ENCODE results near the gene THAP10.
"Not testable (repeated sequence)": the region's sequence is repeated elsewhere in the genome, so short reads cannot be mapped to it uniquely, and the experiment has no call there.

The THAP10 gene

DNA sequence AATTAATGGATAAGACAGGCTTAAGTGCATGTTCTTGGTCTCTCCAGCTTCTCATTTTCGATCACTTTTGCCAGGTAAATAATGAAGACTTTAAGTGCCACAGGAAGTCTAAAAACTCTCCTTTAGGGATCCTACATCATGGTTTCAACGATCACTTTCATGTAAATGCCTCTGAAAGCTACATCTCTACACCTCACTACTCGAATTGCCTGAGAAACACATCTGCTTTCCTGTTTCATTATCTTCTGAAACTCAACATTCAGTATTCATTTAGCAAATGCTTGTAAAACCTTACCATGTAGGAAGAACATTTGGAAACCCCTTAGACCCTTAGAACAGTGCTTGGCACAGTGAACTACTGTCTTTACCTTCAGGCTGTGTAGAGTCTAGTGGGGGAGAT lies 16.2 kb downstream of the THAP10 start:
- no peak for DNase-seq

DNA sequence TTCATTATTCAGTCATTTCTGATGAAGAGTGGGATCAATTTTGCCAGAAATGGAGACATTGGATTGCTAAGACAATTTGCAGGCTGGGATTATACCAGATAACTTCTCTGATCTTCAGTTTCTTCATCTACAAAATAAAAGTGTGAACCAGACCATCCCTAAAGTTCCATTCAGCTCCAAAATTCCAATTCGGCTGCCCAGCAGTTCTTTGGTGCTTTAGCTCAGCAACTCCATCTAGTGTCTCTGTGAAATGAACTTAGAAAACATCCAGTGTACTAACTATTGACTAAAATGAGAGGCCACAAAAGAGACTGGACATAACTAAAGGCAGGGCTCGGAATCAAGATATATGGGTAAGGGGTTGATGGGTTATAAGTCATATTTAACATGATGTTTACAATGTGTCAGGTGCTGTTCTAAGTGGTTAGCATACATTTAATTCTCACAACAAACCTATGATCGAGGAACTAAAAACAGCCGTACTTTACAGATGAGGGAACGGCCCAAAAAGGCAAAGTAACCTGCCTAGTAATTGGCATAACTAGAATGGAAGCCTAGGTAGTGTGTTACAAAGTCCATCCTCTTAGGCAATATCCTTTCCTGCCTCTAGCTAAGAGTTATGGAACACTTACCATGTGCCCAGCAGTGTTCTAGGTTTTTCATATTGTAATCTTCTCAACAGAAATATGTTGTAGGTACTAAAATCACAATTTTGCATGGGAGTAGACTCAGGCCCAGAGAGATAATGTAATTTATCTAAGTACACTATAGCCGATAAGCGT lies 17.0 kb downstream of the THAP10 start:
- DNase-seq = no peak

DNA sequence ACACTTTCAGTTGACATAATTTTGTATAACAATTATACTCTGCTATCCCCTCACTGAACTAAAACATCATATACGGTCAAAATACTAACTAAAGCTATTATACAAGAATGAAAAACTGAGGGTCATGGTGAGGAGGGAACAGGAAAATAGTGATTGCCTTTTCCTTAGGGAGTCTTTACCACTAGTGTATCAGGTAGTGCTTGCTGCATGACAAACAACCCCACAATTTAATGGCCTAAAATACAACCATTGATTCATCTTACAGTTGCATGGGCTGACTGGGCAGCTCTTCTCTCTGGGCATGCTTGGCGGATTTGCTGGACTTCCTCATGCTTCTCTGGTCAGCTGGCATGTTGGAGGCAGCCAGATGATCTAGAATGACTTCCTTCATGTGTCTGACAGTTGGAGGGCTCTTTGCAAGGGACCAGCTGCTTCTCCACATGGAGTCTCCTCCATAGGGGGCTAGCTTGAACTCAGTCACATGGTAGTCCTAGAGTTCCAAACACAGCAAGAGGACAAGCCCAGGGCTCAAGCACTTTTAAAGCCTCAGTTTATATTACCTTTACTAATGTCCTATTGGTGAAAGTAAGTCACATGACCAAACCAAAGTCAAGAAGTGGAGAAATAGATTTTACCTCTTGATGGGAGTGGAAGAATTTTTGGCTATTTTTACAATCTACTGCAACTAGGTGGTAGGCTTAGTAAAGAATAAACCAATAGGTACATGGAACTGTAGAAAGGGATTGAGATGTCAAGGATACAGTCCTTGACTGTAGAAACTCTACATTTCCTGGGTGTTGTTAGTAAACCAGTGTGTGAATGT lies 18.8 kb downstream of the THAP10 start:
- DNase-seq = no peak

GRCh38 chr15:70871490-70871889 lies 20.7 kb downstream of the THAP10 start:
- DNase-seq = not testable (repeated sequence)

- DNase-seq = no peak
These were observed 22.2 kb downstream of the THAP10 start for GRCh38 chr15:70870051-70870450.

- no peak for DNase-seq
These were observed 22.9 kb downstream of the THAP10 start for GRCh38 chr15:70869346-70869745.

DNA sequence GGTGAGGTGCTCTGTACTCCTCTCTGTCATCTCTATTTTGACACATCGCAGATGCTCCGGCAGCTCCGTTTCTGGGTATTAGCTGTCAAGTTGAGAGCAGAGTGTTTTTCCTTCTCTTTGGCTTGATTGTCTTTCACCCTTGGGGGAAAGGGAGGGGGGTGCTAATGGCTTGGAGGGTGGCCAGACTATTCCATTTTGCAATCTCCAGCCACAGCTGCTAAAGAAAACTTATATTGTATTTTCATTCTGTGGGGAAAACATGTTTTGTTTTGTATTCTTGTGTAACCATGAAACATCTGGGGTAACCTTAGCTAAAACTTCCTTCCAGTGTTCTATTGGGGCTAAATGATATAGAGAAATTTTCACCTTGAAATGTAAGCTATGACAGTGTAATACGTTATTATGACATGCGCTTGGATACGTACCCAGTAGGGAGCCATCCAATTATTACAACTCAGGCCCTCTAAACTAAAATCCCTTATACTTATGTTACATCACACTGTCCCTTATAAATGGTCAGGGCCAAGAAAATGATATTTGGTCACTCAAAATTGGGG lies 24.2 kb downstream of the THAP10 start:
- DNase-seq = no peak

DNA sequence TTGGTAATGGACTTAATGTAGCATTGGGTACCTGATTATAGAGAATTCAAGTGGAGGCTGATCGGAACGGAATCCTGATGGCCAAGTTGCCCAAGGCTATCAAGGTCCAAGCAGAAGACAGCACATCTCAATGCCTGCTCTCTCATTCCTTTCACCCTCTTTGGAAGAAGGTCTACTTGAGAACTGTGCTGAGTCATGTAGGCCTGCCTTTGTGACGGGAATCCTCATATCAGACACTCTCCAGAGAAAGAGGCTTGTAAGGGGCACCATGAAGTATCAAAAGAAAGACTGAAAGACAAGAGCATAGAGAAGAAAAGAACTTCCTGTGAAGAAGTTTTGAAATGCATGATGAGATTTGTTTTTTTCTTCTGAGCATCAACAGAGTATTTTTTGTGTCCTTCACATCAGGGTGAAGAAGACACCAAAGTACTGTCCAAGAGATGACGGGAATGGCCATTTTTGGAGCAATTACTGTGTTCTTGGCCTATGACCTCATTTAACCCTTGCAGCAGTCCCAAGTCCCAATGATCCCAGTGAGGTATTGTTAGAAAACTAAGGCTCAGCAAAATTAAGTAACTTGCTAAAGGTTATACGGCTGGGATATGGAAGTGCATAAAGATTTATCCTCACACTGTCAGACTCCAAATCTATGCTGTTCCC lies 25.1 kb downstream of the THAP10 start:
- no peak for DNase-seq

DNA sequence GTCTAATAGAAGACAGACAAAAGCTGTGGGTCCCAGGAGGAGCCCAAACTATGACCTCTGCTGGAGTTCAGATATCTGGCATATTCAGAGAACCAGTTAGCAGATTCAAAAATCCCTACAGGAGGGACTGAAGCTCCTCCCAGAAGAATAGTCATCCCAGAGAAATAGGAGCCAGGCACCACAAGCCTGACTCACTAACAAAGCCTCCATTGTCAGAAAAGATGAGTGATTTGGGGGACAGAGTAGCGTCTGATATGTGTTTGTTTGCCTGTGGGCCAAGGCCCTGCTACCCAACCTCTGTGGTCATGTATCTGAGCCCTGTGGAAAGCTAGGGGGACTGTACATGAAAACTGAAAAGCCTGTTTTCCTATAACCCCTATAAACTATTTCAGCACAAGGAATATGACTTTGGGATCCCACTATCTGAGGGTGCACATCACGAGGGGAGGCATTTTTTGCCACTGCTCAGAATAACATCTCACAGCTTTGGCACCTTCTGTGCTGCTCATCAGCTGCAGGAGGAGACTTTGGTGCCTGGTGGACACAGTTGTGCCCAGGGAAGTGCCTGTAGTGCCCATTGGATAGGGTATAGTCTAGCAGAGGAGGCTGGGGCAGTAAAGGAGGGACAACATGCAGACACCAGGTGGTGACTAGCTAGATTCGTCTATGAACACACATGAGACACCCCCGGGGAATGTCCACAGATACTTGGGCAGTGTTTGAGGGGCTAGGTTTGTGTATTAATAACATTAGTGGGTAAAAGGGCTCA lies 28.6 kb downstream of the THAP10 start:
- DNase-seq = no peak

GRCh38 chr15:70859998-70860397 lies 32.2 kb downstream of the THAP10 start:
- no peak for DNase-seq

DNA sequence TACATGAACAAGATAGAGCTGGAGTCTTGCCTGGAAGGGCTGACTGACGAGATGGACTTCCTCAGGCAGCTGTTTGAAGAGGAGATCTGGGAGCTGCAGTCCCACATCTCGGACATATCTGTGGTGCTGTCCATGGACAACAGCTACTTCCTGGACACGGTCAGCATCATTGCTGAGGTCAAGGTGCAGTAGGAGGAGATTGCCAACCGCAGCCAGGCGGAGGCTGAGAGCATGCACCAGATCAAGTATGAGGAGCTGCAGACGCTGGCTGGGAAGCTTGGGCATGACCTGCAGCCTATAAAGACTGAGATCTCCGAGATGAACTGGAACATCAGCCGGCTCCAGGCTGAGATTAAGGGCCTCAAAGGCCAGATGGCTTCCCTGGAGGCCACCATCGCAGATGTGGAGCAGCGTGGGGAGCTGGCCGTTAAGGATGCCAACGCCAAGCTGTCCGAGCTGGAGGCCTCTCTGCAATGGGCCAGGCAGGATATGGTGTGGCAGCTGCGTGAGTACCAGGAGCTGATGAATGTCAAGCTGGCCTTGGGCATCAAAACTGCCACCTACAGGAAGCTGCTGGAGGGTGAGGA lies 32.8 kb downstream of the THAP10 start:
- DNase-seq = no peak

DNA sequence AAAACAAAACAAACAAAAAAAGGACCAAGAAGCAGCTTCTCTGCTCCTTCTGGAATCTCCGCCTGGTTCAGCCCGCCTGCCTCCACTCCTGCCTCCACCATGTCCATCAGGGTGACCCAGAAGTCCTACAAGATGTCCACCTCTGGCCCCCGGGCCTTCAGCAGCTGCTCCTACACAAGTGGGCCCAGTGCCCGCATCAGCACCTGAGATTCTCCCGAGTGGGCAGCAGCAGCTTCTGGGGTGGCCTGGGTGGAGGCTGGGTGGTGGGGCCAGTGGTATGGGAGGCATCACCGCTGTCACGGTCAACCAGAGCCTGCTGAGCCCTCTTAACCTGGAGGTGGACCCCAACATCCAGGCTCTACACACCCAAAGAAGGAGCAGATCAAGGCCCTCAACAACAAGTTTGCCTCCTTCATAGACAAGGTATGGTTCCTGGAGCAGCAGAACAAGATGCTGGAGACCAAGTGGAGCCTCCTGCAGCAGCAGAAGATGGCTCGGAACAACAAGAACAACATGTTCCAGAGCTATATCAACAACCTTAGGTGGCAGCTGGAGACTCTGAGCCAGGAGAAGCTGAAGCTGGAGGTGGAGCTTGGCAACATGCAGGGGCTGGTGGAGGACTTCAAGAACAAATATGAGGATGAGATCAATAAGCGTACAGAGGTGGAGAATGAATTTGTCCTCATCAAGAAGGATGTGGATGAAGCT lies 33.5 kb downstream of the THAP10 start:
- DNase-seq = not testable (repeated sequence)

GRCh38 chr15:70857562-70858285 lies 34.5 kb downstream of the THAP10 start:
- no peak for DNase-seq

- DNase-seq = no peak
These were observed 35.2 kb downstream of the THAP10 start for GRCh38 chr15:70856884-70857561.

DNA sequence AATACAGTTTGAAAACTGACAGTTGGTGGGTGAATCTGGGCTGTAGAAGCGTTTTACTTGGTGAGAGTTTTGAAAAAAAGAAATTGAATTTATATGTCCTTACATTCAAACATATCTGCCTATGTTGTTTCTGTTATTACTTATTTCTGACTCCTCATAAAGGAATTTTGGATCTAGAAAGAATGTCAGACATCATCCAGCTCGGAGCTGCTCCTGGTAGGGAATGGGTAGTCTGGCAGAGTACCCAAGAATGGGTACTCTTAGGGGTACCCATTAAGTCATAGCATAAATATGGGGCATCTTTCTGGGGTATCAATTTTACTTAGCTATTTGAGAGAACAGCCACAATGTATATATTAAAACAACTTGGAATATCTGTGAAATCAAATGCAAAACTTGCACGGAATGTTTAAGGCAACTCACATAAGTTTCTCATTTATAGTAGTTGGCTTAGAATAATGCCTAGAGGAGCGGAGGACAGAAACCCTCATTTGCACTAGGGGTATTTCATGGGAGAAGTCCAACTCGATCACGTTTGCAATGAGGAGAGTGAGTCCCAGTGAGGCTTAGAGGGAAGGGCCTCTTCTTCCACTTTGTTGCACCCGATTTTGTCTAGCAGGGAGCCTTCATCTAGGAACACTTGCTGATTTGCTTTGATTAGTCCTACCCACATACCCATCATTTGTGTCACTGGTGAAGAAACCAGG lies 35.9 kb downstream of the THAP10 start:
- DNase-seq = no peak

GRCh38 chr15:70855764-70856163 lies 36.5 kb downstream of the THAP10 start:
- DNase-seq = no peak

GRCh38 chr15:70854666-70854976 lies 37.6 kb downstream of the THAP10 start:
- DNase-seq = no peak

DNA sequence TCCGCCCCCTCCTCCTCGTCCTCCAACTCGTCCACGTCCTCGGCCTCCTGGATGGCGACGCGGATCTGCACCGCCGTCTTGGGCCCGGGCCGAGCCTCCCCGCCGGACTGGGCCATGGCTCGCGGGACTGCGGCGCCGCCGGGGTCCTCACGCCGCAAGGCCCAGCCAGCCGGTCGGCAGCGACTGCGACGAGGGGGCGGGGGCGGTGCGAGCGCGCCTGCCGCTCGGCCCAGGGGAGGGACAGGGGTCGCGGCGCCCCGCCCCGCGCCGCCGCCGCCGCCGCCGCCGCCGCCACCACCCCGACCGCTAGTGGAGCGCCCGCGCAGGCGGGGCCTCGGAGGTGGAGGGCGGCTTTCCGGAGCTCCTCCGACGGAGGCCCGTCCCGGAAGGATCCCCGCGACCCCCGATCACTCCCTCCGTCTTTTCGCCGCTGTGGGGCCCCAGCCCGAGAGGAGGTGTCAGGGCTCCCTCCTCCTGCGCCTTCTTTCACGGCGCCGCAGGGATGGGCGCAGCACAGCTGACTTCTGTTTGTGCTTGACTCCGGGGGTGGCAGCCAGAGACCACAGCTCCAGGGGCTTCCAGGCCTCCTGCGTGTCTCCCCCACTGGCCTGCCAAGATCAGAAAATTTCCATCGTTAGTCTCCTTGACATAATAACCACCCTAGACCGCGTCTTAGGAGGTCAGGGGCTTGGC lies 38.1 kb downstream of the THAP10 start, which contains the start of gene LARP6:
Gene LARP6, minus strand, starts transcription at position 185 of the 693 bp plus-strand sequence. Its CDS starts 69 bp downstream, at position 116.
- no peak for DNase-seq
